PC-3 (cell line): ENCODE data around the gene FSIP1. TPM values are rescaled to one million over a fixed set of nuclear protein-coding genes. Genes with fewer than 3 reads are reported as not detected.

Experiments
- ATAC-seq: fragments of 200-7000 bp; cut with Tn5 transposase; 2 replicates; pipeline ENCODE4 v1.9.1; 2020; ENCODE audit warnings: mild to moderate bottlenecking, moderate library complexity
- BruUV-seq: library from RNA; stranded (reverse); fragments of 400-500 nt; replicated peaks from 2 replicates; lab custom pipeline; 2021; lab: Mats Ljungman, UMichigan
- CTCF ChIA-PET: fragments of 300-600 bp; sonication (Branson Sonifier 250); formaldehyde crosslinking; loops from one replicate; lab custom pipeline; 2022; ENCODE audit warnings: antibody characterized with exemption; lab: Charles Lee
- POLR2A ChIA-PET: fragments of 300-600 bp; sonication (Branson Sonifier 250); formaldehyde crosslinking; loops from one replicate; lab custom pipeline; 2022; ENCODE audit warnings: antibody characterized with exemption; ENCODE audit not compliant: unreplicated experiment; lab: Charles Lee
- DNase-seq: peaks from one replicate; pipeline ENCODE4 v3.0.0-alpha.2; 2015
- H2AFZ ChIP-seq: fragments of 300-600 bp; sonication (generic); 2 replicates; pipeline ENCODE4 v1.6.0; 2016; ENCODE audit warnings: antibody characterized with exemption, low read length
- H3F3A ChIP-seq: fragments of 300-600 bp; sonication (generic); one replicate; pipeline ENCODE4 v1.6.0; 2017; ENCODE audit warnings: antibody characterized with exemption, low read length, control low read depth, mild to moderate bottlenecking; ENCODE audit not compliant: unreplicated experiment
- H3K27ac ChIP-seq: fragments of 300-600 bp; sonication (generic); 2 replicates; pipeline ENCODE4 v1.5.1; 2016; ENCODE audit warnings: mild to moderate bottlenecking, low read length
- H3K27me3 ChIP-seq: fragments of 300-600 bp; sonication (generic); 2 replicates; pipeline ENCODE4 v1.6.1; 2016; ENCODE audit warnings: low read length, mixed read lengths
- H3K36me3 ChIP-seq: fragments of 300-600 bp; sonication (generic); 2 replicates; pipeline ENCODE4 v1.6.1; 2016; ENCODE audit warnings: low read depth, mixed run types, low read length, mixed read lengths
- H3K4me1 ChIP-seq: fragments of 300-600 bp; sonication (generic); 2 replicates; pipeline ENCODE4 v1.5.1; 2016; ENCODE audit warnings: low read length; ENCODE audit not compliant: insufficient read depth
- H3K4me2 ChIP-seq: fragments of 300-600 bp; sonication (generic); 2 replicates; pipeline ENCODE4 v1.6.0; 2016; ENCODE audit warnings: low read length
- H3K4me3 ChIP-seq: fragments of 300-600 bp; sonication (generic); 2 replicates; pipeline ENCODE4 v1.5.1; 2016; ENCODE audit warnings: mild to moderate bottlenecking, low read length, mixed read lengths
- H3K79me2 ChIP-seq: fragments of 300-600 bp; sonication (generic); 2 replicates; pipeline ENCODE4 v1.6.1; 2017; ENCODE audit warnings: low read length, mixed read lengths
- H3K9ac ChIP-seq: fragments of 300-600 bp; sonication (generic); 2 replicates; pipeline ENCODE4 v1.6.0; 2016; ENCODE audit warnings: mild to moderate bottlenecking, low read length
- H3K9me2 ChIP-seq: fragments of 300-600 bp; sonication (generic); replicated peaks from 2 replicates; pipeline ENCODE4 v1.6.1; 2016; ENCODE audit warnings: mixed run types, low read length, mixed read lengths
- H3K9me3 ChIP-seq: fragments of 300-600 bp; sonication (generic); 2 replicates; pipeline ENCODE4 v1.6.1; 2016; ENCODE audit warnings: low read length, mixed read lengths
- H4K20me1 ChIP-seq: fragments of 300-600 bp; sonication (generic); 2 replicates; pipeline ENCODE4 v1.6.1; 2016; ENCODE audit warnings: low read length, mixed read lengths
- EZH2 ChIP-seq: fragments of 300-600 bp; sonication (generic); IDR thresholded peaks from one replicate; pipeline ENCODE4 v1.6.1; 2017; ENCODE audit warnings: antibody characterized with exemption, mild to moderate bottlenecking, low read length; ENCODE audit not compliant: unreplicated experiment
- EZH2phosphoT487 ChIP-seq: fragments of 300-600 bp; sonication (generic); IDR thresholded peaks from 2 replicates; pipeline ENCODE4 v1.6.1; 2018; ENCODE audit warnings: mild to moderate bottlenecking, antibody characterized with exemption, low read length, borderline replicate concordance
- intact Hi-C: fragments of 100-400 bp; cut with micrococcal nuclease; formaldehyde crosslinking; loops from 2 replicates; pipeline ENCODE4 v1.9.0; 2023
- total RNA-seq: library from RNA; depleted of rRNA; stranded (reverse); fragments of >200 nt; gene quantifications from 2 replicates; pipeline ENCODE4 v1.2.3, GENCODE V29; 2014
- TF ChIP-seq, protein P1 (sequence below): fragments of 300-600 bp; sonication (generic); conservative IDR thresholded peaks from 2 replicates; pipeline ENCODE4 v1.5.1; 2017; ENCODE audit warnings: antibody characterized with exemption, low read depth, mild to moderate bottlenecking, low read length

Gene FSIP1
- total RNA-seq, 1 experiment from 2014 or later: 0.07 TPM

DNA sequence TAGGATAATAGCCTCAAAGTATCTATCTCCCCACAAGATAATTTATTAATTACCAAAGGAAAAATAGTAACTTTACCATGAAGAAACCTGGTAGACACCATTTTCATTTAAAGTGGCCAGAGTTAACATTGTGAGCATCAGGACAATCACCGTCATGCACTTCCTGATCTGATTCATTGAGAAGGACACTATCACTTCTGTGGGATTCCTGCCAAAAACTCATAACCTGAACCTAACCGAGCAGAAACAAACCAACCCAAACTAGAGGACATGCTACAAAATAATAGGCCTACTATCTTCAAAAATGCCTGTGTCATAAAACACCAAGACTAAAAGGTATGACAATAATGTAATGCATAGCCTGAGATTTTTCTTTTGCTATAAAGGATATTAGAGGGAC, 39.0 kb downstream of the FSIP1 start:
- POLR2A ChIA-PET: no interaction called here
- H2AFZ ChIP-seq: no peak overlapping the region
- CTCF ChIA-PET: no interaction called here
- H3K4me2 ChIP-seq: no peak overlapping the region
- H3K27ac ChIP-seq: no peak overlapping the region
- intact Hi-C loops: no loop called here
- H3K36me3 ChIP-seq: no peaks in the 10 kb centered on the region
- no peak for TF ChIP-seq EZH2phosphoT487
- TF ChIP-seq, protein P1, sequence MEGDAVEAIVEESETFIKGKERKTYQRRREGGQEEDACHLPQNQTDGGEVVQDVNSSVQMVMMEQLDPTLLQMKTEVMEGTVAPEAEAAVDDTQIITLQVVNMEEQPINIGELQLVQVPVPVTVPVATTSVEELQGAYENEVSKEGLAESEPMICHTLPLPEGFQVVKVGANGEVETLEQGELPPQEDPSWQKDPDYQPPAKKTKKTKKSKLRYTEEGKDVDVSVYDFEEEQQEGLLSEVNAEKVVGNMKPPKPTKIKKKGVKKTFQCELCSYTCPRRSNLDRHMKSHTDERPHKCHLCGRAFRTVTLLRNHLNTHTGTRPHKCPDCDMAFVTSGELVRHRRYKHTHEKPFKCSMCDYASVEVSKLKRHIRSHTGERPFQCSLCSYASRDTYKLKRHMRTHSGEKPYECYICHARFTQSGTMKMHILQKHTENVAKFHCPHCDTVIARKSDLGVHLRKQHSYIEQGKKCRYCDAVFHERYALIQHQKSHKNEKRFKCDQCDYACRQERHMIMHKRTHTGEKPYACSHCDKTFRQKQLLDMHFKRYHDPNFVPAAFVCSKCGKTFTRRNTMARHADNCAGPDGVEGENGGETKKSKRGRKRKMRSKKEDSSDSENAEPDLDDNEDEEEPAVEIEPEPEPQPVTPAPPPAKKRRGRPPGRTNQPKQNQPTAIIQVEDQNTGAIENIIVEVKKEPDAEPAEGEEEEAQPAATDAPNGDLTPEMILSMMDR: no peak
- no peak for TF ChIP-seq EZH2
- no peaks in the 10 kb centered on the region for H3K79me2 ChIP-seq
- DNase-seq (peak; percentile 76), ATAC-seq (no peak)
- H3K4me3 ChIP-seq: no peak overlapping the region
- H3K27me3 ChIP-seq: no peaks in the 10 kb centered on the region
- no peak overlapping the region for H3K9ac ChIP-seq
- H3K9me2 ChIP-seq: no peaks in the 10 kb centered on the region
- BruUV-seq: no TSS peak
- H3F3A ChIP-seq: no peaks in the 10 kb centered on the region
- no peaks in the 10 kb centered on the region for H4K20me1 ChIP-seq
- H3K4me1 ChIP-seq: peaks cover 29% of the 10 kb centered on the region
- no peaks in the 10 kb centered on the region for H3K9me3 ChIP-seq

DNA sequence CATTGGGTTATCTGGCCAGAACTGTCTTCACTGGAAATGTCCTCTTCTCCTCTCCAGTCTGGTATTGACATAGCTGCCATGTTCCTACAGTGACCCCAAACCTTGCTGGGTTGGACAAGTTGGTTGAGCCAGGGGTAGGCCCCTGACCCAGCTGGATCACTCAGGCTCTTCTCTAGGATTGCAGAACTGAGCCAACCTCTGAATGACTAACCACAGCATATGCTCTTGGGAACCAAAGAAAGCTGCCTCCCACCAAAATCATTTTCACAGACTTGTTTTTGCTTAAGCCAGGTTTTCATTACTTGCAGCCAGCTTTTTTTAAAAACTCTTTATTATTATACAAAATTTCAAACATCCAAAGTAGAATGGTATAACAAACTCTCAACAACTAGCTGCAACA, 41.4 kb downstream of the FSIP1 start:
- DNase-seq: no peak
- no peak overlapping the region for H3K4me3 ChIP-seq
- TF ChIP-seq EZH2phosphoT487: no peak
- TF ChIP-seq EZH2: no peak
- TF ChIP-seq, protein P1: no peak
- no peak overlapping the region for H3K4me2 ChIP-seq
- H3K9me3 ChIP-seq: no peaks in the 10 kb centered on the region
- BruUV-seq: no TSS peak
- no peak for ATAC-seq
- H3K79me2 ChIP-seq: no peaks in the 10 kb centered on the region
- ChIA-PET CTCF (interaction anchor here (0.6 kb wide), 1 partner anchor 100 kb away, joined by 3 read pairs; no protein-coding TSS in a partner anchor), POLR2A (no interaction called here)
- H3F3A ChIP-seq: no peaks in the 10 kb centered on the region
- no peaks in the 10 kb centered on the region for H3K9me2 ChIP-seq
- intact Hi-C loops: no loop called here
- H4K20me1 ChIP-seq: no peaks in the 10 kb centered on the region
- H2AFZ ChIP-seq: no peak overlapping the region
- peaks cover 11% of the 10 kb centered on the region for H3K4me1 ChIP-seq
- H3K36me3 ChIP-seq: no peaks in the 10 kb centered on the region
- no peak overlapping the region for H3K9ac ChIP-seq
- no peaks in the 10 kb centered on the region for H3K27me3 ChIP-seq
- no peak overlapping the region for H3K27ac ChIP-seq

DNA sequence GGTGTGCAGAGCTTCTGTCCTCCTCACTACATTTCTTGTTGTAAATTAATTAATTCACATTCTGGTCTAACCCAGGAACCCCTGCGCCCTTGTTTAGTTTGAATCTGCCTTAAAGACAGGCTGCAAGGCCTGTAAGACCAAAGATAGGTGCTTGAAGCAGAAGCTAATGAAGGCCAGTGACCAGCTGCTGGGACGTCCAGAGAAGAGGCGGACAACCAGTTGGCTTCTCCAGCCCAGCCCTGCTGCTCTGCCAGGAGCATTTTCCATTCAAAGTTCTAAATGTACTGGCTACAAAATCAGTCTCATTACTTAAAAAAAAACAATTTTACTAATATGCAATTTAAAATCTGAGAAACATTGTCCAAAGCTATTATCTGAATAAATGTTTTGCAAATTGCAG, 43.6 kb downstream of the FSIP1 start:
- H3K27me3 ChIP-seq: no peaks in the 10 kb centered on the region
- no peak overlapping the region for H3K27ac ChIP-seq
- H3K4me3 ChIP-seq: no peak overlapping the region
- H4K20me1 ChIP-seq: no peaks in the 10 kb centered on the region
- H3K9ac ChIP-seq: no peak overlapping the region
- DNase-seq: no peak
- H3K4me1 ChIP-seq: peaks cover 8% of the 10 kb centered on the region
- TF ChIP-seq, protein P1: no peak
- no peak for TF ChIP-seq EZH2
- no peak for TF ChIP-seq EZH2phosphoT487
- ChIA-PET CTCF (no interaction called here), POLR2A (no interaction called here)
- no peaks in the 10 kb centered on the region for H3F3A ChIP-seq
- no peak for ATAC-seq
- no peaks in the 10 kb centered on the region for H3K9me3 ChIP-seq
- intact Hi-C loops: no loop called here
- H3K79me2 ChIP-seq: no peaks in the 10 kb centered on the region
- no peaks in the 10 kb centered on the region for H3K9me2 ChIP-seq
- no peak overlapping the region for H3K4me2 ChIP-seq
- no peaks in the 10 kb centered on the region for H3K36me3 ChIP-seq
- no peak overlapping the region for H2AFZ ChIP-seq
- BruUV-seq: no TSS peak
